Stomach (tissue), 4 donors: ENCODE results near the gene TRIM52.
"Not testable (repeated sequence)": the region's sequence is repeated elsewhere in the genome, so short reads cannot be mapped to it uniquely, and the experiment has no call there.

Source experiments
- CTCF ChIP-seq, 7 experiments: fragments of 450-650 bp in 4 of 7; fragments of 200-600 bp in 3 of 7; sonication (generic) in 3 of 7; IDR thresholded peaks; one replicate each; pipeline ENCODE4 v1.5.1; 2016 to 2019; ENCODE audit warnings: antibody characterized with exemption in 7 of 7, control low read depth in 2 of 7, mild to moderate bottlenecking in 1 of 7
- EP300 ChIP-seq: sonication (generic); formaldehyde crosslinking; IDR thresholded peaks from one replicate; pipeline ENCODE4 v1.6.1; 2017; ENCODE audit warnings: antibody characterized with exemption
- POLR2A ChIP-seq, 4 donors: fragments of 450-650 bp; IDR thresholded peaks; one replicate each; pipeline ENCODE4 v1.6.1; 2016; ENCODE audit warnings: antibody characterized with exemption in 4 of 4, control low read depth in 2 of 4, mild to moderate bottlenecking in 1 of 4, moderate library complexity in 1 of 4

GRCh38 chr5:181267291-181267904 is 6.5 kb upstream of the TRIM52 start:
- TF ChIP-seq EP300; CTCF (IDR thresholded peaks at IDR 0.05); POLR2A (IDR thresholded peaks at IDR 0.05): not testable (repeated sequence)
